ENCODE measurements around the gene WDR31.
"Not testable (repeated sequence)": the region's sequence is repeated elsewhere in the genome, so short reads cannot be mapped to it uniquely, and the experiment has no call there.

Gene WDR31

DNA sequence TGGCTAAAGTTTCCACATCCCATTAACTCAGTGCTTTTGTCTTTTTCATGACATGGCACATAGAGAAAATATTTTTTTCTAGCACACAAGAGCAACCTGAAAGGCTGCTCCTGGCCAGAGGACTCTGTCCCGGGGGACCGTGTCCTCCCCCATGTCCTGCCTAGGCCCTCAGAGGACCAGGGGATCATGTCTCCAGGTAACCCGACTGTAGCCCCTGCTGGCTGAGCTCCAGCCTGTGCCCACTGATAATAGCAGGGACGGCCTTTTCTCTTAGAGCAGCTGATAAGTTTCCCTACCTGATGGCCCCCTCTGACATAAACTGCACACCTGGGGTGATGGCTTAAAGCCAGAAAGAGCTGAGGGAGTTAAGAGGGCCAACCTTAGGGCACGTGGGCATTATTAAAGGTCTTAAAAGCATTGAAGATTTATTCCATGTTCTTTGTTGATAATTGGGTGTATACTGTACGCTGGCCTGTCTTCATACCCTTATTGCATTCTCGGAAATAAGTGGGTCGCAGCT is 30.8 kb upstream of the WDR31 start:
- Histone ChIP-seq H2BK5ac (ENCODE audit: low read length) (no peak overlapping the region), H3K4me2 (ENCODE audit: low read length) (no peak overlapping the region), H3K27me3 (ENCODE audit: insufficient read depth, low read length, poor library complexity) (no peaks in the 10 kb centered on the region), H3K36me3 (ENCODE audit: control insufficient read depth, insufficient read depth, low read length) (no peaks in the 10 kb centered on the region), H4K8ac (ENCODE audit: low read depth, low read length) (no peak overlapping the region), H3K9ac (ENCODE audit: low read length) (no peak overlapping the region), H3K18ac (ENCODE audit: low read length) (no peak overlapping the region), H3K4me3 (ENCODE audit: low read length) (no peak overlapping the region), H2BK120ac (ENCODE audit: low read depth, low read length) (no peak overlapping the region), H2AK5ac (ENCODE audit: low read length) (no peak overlapping the region), H4K5ac (ENCODE audit: low read length) (no peak overlapping the region), H3K56ac (ENCODE audit: low read length) (no peak overlapping the region), H3K4me1 (ENCODE audit: control insufficient read depth, low read depth, low read length) (no peaks in the 10 kb centered on the region), H3K23ac (ENCODE audit: low read length) (no peak overlapping the region), H2BK15ac (replicated peaks; ENCODE audit: low read depth) (no peak overlapping the region), H3K79me1 (ENCODE audit: low read length) (peaks cover 2% of the 10 kb centered on the region), H3K4ac (ENCODE audit: low read depth, low read length) (no peak overlapping the region), H3K27ac (ENCODE audit: low read depth, low read length) (no peak overlapping the region), H3K79me2 (ENCODE audit: control insufficient read depth, insufficient read depth, low read length) (peaks cover 2% of the 10 kb centered on the region)
- no peak for DNase-seq
- no CpG with 5 or more reads among the region's 8 CpGs for WGBS (ENCODE audit: extremely low coverage, insufficient coverage, low lambda C conversion rate)

- H3K4me2 ChIP-seq (ENCODE audit: low read length): no peak overlapping the region
- H3K36me3 ChIP-seq (ENCODE audit: control insufficient read depth, insufficient read depth, low read length): no peaks in the 10 kb centered on the region
- no peak overlapping the region for H2BK120ac ChIP-seq (ENCODE audit: low read depth, low read length)
- no peak overlapping the region for H2BK5ac ChIP-seq (ENCODE audit: low read length)
- no peaks in the 10 kb centered on the region for H3K79me1 ChIP-seq (ENCODE audit: low read length)
- no peak overlapping the region for H3K4me3 ChIP-seq (ENCODE audit: low read length)
- DNase-seq: no peak
- H3K56ac ChIP-seq (ENCODE audit: low read length): no peak overlapping the region
- H3K4me1 ChIP-seq (ENCODE audit: control insufficient read depth, low read depth, low read length): no peaks in the 10 kb centered on the region
- no peak overlapping the region for H4K8ac ChIP-seq (ENCODE audit: low read depth, low read length)
- H3K27ac ChIP-seq (ENCODE audit: low read depth, low read length): no peak overlapping the region
- H2BK15ac ChIP-seq (replicated peaks; ENCODE audit: low read depth): no peak overlapping the region
- no peak overlapping the region for H2AK5ac ChIP-seq (ENCODE audit: low read length)
- H3K27me3 ChIP-seq (ENCODE audit: insufficient read depth, low read length, poor library complexity): no peaks in the 10 kb centered on the region
- H3K18ac ChIP-seq (ENCODE audit: low read length): no peak overlapping the region
- no peak overlapping the region for H3K9ac ChIP-seq (ENCODE audit: low read length)
- H3K23ac ChIP-seq (ENCODE audit: low read length): no peak overlapping the region
- H3K4ac ChIP-seq (ENCODE audit: low read depth, low read length): no peak overlapping the region
- H4K5ac ChIP-seq (ENCODE audit: low read length): no peak overlapping the region
- no CpG with 5 or more reads among the region's 11 CpGs for WGBS (ENCODE audit: extremely low coverage, insufficient coverage, low lambda C conversion rate)
- H3K79me2 ChIP-seq (ENCODE audit: control insufficient read depth, insufficient read depth, low read length): no peaks in the 10 kb centered on the region
Measured at GRCh38 chr9:113369855-113370140, 29.7 kb upstream of the WDR31 start.

DNA sequence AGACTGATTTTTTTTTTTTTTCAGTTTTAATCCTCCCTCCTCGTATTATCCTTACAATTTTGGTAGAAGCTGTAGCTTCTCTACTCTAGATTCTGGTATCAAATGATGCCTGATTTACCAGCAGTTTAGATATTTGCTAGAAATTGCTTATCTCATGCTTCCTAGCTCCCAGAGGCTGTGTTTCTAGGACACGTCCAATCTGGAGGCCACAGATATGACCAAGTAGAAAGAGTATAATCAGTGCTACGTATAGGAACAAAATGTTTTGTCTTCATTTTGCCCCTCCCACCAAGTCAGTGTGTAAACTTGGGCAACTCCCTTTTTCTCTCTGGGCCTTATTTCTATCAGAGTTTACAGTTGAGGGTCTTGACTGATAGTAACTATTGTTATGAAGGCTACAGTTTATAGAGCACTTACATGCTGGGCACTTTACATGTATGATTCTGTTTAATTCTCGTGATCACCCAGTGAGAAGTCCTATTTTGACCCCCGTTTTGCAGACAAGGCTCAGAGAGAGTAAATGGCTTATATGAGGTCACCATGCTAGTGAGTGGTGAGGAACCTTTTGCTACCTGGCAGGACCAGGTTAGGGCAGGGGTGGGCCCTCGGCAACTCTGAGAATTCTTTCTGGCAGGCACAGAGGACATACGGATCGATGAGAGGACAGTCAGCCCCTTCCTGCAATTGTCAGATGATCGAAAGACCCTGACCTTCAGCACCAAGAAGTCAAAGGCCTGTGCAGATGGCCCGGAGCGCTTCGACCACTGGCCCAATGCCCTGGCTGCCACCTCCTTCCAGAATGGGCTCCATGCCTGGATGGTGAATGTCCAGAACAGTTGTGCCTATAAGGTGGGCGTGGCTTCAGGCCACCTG is 29.1 kb upstream of the WDR31 start:
- Histone ChIP-seq H4K8ac (ENCODE audit: low read depth, low read length) (no peak overlapping the region), H3K4me2 (ENCODE audit: low read length) (no peak overlapping the region), H3K4me1 (ENCODE audit: control insufficient read depth, low read depth, low read length) (no peaks in the 10 kb centered on the region), H3K36me3 (ENCODE audit: control insufficient read depth, insufficient read depth, low read length) (no peaks in the 10 kb centered on the region), H3K4me3 (ENCODE audit: low read length) (no peak overlapping the region), H3K79me2 (ENCODE audit: control insufficient read depth, insufficient read depth, low read length) (no peaks in the 10 kb centered on the region), H2BK15ac (replicated peaks; ENCODE audit: low read depth) (no peak overlapping the region), H2BK120ac (ENCODE audit: low read depth, low read length) (no peak overlapping the region), H3K18ac (ENCODE audit: low read length) (no peak overlapping the region), H3K23ac (ENCODE audit: low read length) (no peak overlapping the region), H2AK5ac (ENCODE audit: low read length) (no peak overlapping the region), H3K56ac (ENCODE audit: low read length) (no peak overlapping the region), H3K27ac (ENCODE audit: low read depth, low read length) (no peak overlapping the region), H3K9ac (ENCODE audit: low read length) (no peak overlapping the region), H3K4ac (ENCODE audit: low read depth, low read length) (no peak overlapping the region), H3K79me1 (ENCODE audit: low read length) (no peaks in the 10 kb centered on the region), H4K5ac (ENCODE audit: low read length) (no peak overlapping the region), H2BK5ac (ENCODE audit: low read length) (no peak overlapping the region), H3K27me3 (ENCODE audit: insufficient read depth, low read length, poor library complexity) (no peaks in the 10 kb centered on the region)
- WGBS (ENCODE audit: extremely low coverage, insufficient coverage, low lambda C conversion rate): no CpG with 5 or more reads among the region's 13 CpGs
- no peak for DNase-seq

DNA sequence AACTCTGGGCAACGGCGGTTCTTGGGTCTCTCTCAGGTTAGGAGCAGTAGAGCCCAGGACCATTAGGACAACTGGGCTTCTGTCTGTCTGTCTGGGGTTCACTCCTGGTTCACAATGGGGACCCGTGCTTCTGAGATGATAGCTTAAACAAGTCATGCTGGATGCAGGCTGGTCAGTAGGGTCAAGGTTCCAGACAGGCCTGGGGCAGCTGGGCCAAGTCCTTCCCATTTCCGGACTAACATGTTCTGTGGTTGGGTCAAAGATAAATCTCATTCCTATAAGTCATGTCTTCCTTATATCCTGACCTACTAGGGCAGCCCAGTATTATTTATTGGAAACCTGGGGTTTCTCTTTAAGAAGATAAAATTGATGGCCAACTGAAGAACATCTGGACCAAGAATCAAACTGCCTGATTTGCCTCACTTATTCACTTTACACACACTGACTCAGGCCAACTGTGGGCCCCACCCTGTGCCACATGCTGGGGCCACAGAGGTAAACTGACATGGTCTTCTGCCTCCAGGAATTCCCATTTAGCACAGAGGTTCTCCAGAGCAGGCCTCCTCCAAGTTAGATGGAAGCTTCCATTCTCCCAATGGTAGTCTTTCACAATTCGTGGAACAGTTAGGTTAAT is 28.4 kb upstream of the WDR31 start:
- no peak overlapping the region for H3K4ac ChIP-seq (ENCODE audit: low read depth, low read length)
- no peaks in the 10 kb centered on the region for H3K79me2 ChIP-seq (ENCODE audit: control insufficient read depth, insufficient read depth, low read length)
- no peak overlapping the region for H3K9ac ChIP-seq (ENCODE audit: low read length)
- H3K4me3 ChIP-seq (ENCODE audit: low read length): no peak overlapping the region
- H3K56ac ChIP-seq (ENCODE audit: low read length): no peak overlapping the region
- H4K8ac ChIP-seq (ENCODE audit: low read depth, low read length): no peak overlapping the region
- no peak overlapping the region for H3K18ac ChIP-seq (ENCODE audit: low read length)
- no peak overlapping the region for H2BK120ac ChIP-seq (ENCODE audit: low read depth, low read length)
- H3K23ac ChIP-seq (ENCODE audit: low read length): no peak overlapping the region
- no peak overlapping the region for H2AK5ac ChIP-seq (ENCODE audit: low read length)
- H2BK15ac ChIP-seq (replicated peaks; ENCODE audit: low read depth): no peak overlapping the region
- no peak overlapping the region for H3K4me2 ChIP-seq (ENCODE audit: low read length)
- WGBS (ENCODE audit: extremely low coverage, insufficient coverage, low lambda C conversion rate): no CpG with 5 or more reads among the region's 5 CpGs
- no peaks in the 10 kb centered on the region for H3K36me3 ChIP-seq (ENCODE audit: control insufficient read depth, insufficient read depth, low read length)
- H3K27me3 ChIP-seq (ENCODE audit: insufficient read depth, low read length, poor library complexity): no peaks in the 10 kb centered on the region
- no peak overlapping the region for H3K27ac ChIP-seq (ENCODE audit: low read depth, low read length)
- no peak overlapping the region for H2BK5ac ChIP-seq (ENCODE audit: low read length)
- no peaks in the 10 kb centered on the region for H3K79me1 ChIP-seq (ENCODE audit: low read length)
- DNase-seq: no peak
- H4K5ac ChIP-seq (ENCODE audit: low read length): no peak overlapping the region
- no peaks in the 10 kb centered on the region for H3K4me1 ChIP-seq (ENCODE audit: control insufficient read depth, low read depth, low read length)

DNA sequence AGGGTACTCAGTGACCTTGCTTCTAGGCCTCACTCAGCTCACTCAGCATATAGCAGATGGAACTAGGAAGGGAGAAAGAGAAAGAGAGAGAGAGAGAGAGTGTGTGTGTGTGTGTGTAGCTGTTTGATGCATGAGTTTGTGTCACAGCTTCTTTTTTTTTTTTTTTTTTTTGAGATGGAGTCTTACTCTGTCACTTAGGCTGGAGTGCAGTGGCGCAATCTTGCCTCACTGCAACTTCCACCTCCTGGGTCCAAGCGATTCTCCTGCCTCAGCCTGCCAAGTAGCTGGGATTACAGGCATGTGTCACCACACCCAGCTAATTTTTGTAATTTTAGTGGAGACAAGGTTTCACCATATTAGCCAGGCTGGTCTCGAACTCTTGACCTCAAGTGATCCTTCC is 25.6 kb upstream of the WDR31 start:
- not testable (repeated sequence) for H3K27me3 ChIP-seq (ENCODE audit: insufficient read depth, low read length, poor library complexity); H2AK5ac ChIP-seq (ENCODE audit: low read length); H3K56ac ChIP-seq (ENCODE audit: low read length); H4K5ac ChIP-seq (ENCODE audit: low read length); H2BK15ac ChIP-seq (replicated peaks; ENCODE audit: low read depth); H2BK5ac ChIP-seq (ENCODE audit: low read length); H3K23ac ChIP-seq (ENCODE audit: low read length); DNase-seq; H3K4me3 ChIP-seq (ENCODE audit: low read length); H3K79me2 ChIP-seq (ENCODE audit: control insufficient read depth, insufficient read depth, low read length); H4K8ac ChIP-seq (ENCODE audit: low read depth, low read length); H3K9ac ChIP-seq (ENCODE audit: low read length); H3K79me1 ChIP-seq (ENCODE audit: low read length); H3K4me2 ChIP-seq (ENCODE audit: low read length); H3K18ac ChIP-seq (ENCODE audit: low read length); H2BK120ac ChIP-seq (ENCODE audit: low read depth, low read length); H3K4me1 ChIP-seq (ENCODE audit: control insufficient read depth, low read depth, low read length); H3K36me3 ChIP-seq (ENCODE audit: control insufficient read depth, insufficient read depth, low read length); H3K27ac ChIP-seq (ENCODE audit: low read depth, low read length); H3K4ac ChIP-seq (ENCODE audit: low read depth, low read length)
- WGBS (ENCODE audit: extremely low coverage, insufficient coverage, low lambda C conversion rate): no CpG with 5 or more reads among the region's 3 CpGs
